Activated naive CD4-positive, alpha-beta T cell treated with anti-CD3 and anti-CD28 coated beads for 36 hours (primary cell): ENCODE data around the gene IER3. TPM values are rescaled to one million over a fixed set of nuclear protein-coding genes. Genes with fewer than 3 reads are reported as not detected.
"Not testable (repeated sequence)": the region's sequence is repeated elsewhere in the genome, so short reads cannot be mapped to it uniquely, and the experiment has no call there.

ENCODE experiments used
- CTCF ChIA-PET: fragments of 350-600 bp; sonication (Branson Sonifier 250); formaldehyde crosslinking; loops from one replicate; lab custom pipeline; 2021; ENCODE audit warnings: antibody characterized with exemption; lab: Charles Lee
- DNase-seq: peaks from one replicate; pipeline ENCODE4 v3.0.0-alpha.2; 2020
- H3K27ac Mint-ChIP-seq: one replicate; pipeline ENCODE4 v1.8.0; 2021; ENCODE audit warnings: mild to moderate bottlenecking, mixed read lengths
- H3K27me3 Mint-ChIP-seq: one replicate; pipeline ENCODE4 v1.8.0; 2021; ENCODE audit warnings: low read depth, mixed read lengths
- H3K36me3 Mint-ChIP-seq: one replicate; pipeline ENCODE4 v1.8.0; 2021; ENCODE audit warnings: low read depth, mixed read lengths
- H3K4me1 Mint-ChIP-seq: one replicate; pipeline ENCODE4 v1.8.0; 2021; ENCODE audit warnings: low read depth, mixed read lengths
- H3K4me3 Mint-ChIP-seq: one replicate; pipeline ENCODE4 v1.8.0; 2021; ENCODE audit warnings: mild to moderate bottlenecking, moderate library complexity, mixed read lengths
- H3K9me3 Mint-ChIP-seq: one replicate; pipeline ENCODE4 v1.8.0; 2021; ENCODE audit warnings: mixed read lengths
- intact Hi-C: fragments of 100-400 bp; cut with micrococcal nuclease; formaldehyde crosslinking; loops from one replicate; pipeline ENCODE4 v1.15.1; 2023
- total RNA-seq, 2 experiments: library from RNA; stranded (reverse); gene quantifications; one replicate each; pipeline ENCODE4 v1.2.3, GENCODE V29; 2021

Gene IER3
- total RNA-seq, 2 experiments from 2014 or later = 32.2 to 34.0 TPM

DNA sequence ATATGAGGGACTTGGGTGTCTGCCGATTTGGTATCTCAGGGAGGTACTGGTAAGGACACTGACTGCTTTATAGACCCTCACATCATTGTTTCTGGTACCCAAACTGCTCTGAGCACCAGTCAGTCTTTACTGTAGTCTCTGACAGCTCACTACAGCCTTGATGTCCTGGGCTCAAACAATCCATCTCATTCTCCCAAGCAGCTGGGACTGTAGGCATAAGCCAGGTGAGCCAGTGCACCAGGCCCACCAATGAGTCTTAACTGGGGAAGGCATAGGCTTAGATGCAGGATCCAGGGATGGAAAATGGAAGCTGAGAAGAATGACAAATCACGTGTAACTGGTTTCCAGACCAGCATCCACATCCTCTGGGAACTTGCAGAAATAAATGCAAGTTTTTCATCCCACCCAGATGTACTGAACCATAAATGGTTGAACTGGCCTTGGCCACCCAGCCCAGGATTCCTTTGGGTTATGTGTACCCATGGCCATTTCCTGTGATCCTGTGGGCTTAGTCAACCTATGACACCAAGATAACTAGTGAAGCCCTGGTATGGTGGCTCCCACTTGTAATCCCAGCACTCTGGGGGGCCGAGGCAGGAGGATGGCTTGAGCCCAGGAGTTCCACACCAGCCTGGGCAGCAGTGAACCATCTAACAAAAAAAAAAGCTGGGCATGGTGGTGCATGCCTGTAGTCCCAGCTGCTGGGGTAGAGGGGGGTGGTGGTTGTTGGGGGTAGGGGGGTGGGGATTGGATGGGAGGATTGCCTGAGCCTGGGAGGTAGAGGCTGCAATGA, 18.4 kb downstream of the IER3 start:
- peak; percentile 24 for DNase-seq
- Mint-ChIP-seq H3K4me3 (peak overlapping the region; percentile 15), H3K27ac (peak overlapping the region; percentile 46), H3K4me1 (peaks cover 47% of the 10 kb centered on the region), H3K27me3 (no peaks in the 10 kb centered on the region), H3K36me3 (peaks cover 69% of the 10 kb centered on the region), H3K9me3 (no peaks in the 10 kb centered on the region)
- intact Hi-C loops = no loop called here
- CTCF ChIA-PET = interaction anchor here (19.6 kb wide), 1 partner anchor 49 kb away, joined by 346 read pairs; the partner anchor contains the start of gene DHX16

DNA sequence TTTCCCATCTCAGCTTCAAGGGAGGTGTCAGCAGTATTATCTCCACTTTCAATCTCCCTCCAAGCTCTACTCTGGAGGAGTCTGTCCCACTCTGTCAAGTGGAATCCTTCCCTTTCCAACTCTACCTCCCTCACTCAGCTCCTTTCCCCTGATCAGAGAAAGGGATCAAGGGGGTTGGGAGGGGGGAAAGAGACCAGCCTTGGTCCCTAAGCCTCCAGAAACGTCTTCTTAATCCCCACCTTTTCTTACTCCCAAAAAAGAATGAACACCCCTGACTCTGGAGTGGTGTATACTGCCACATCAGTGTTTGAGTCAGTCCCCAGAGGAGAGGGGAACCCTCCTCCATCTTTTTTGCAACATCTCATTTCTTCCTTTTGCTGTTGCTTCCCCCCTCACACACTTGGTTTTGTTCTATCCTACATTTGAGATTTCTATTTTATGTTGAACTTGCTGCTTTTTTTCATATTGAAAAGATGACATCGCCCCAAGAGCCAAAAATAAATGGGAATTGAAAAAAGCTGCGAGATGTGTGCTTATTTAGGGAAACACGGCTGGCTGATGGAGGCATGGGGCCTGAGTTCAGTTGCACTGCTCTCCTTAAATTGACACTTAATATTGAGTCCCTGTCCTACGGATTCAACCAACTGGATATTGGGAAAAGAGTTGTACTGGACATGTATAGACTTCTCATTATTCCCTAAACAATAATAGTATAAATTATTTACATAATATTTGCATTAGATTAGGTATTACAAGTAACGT, 19.3 kb downstream of the IER3 start:
- no peak for DNase-seq
- CTCF ChIA-PET = interaction anchor here (0.6 to 19.6 kb wide), 3 partner anchors 48 to 242 kb away, joined by 3 to 346 read pairs (median 5); partner anchors contain the start of gene DHX16
- intact Hi-C loops = loop anchor here (5.0 kb wide), 1 partner anchor 513 kb away; the partner anchor contains the start of gene TRIM26
- H3K4me3 Mint-ChIP-seq = peak overlapping the region; percentile 41
- H3K27me3 Mint-ChIP-seq = no peaks in the 10 kb centered on the region
- peaks cover 69% of the 10 kb centered on the region for H3K36me3 Mint-ChIP-seq
- H3K27ac Mint-ChIP-seq = peak overlapping the region; percentile 85
- H3K4me1 Mint-ChIP-seq = peaks cover 38% of the 10 kb centered on the region
- no peaks in the 10 kb centered on the region for H3K9me3 Mint-ChIP-seq

DNA sequence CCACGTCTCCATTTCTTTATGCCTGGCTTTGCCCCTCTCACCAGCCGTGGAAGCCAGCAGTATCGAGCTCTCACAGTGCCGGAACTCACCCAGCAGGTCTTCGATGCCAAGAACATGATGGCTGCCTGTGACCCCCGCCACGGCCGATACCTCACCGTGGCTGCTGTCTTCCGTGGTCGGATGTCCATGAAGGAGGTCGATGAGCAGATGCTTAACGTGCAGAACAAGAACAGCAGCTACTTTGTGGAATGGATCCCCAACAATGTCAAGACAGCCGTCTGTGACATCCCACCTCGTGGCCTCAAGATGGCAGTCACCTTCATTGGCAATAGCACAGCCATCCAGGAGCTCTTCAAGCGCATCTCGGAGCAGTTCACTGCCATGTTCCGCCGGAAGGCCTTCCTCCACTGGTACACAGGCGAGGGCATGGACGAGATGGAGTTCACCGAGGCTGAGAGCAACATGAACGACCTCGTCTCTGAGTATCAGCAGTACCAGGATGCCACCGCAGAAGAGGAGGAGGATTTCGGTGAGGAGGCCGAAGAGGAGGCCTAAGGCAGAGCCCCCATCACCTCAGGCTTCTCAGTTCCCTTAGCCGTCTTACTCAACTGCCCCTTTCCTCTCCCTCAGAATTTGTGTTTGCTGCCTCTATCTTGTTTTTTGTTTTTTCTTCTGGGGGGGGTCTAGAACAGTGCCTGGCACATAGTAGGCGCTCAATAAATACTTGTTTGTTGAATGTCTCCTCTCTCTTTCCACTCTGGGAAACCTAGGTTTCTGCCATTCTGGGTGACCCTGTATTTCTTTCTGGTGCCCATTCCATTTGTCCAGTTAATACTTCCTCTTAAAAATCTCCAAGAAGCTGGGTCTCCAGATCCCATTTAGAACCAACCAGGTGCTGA, 20.3 kb downstream of the IER3 start:
- H3K27ac Mint-ChIP-seq = peak overlapping the region; percentile 85
- H3K4me1 Mint-ChIP-seq = peaks cover 41% of the 10 kb centered on the region
- CTCF ChIA-PET = interaction anchor here (0.9 to 19.6 kb wide), 5 partner anchors 7 to 241 kb away, joined by 3 to 346 read pairs (median 17); partner anchors contain the start of gene DHX16
- not testable (repeated sequence) for H3K27me3 Mint-ChIP-seq, DNase-seq, H3K9me3 Mint-ChIP-seq
- peak overlapping the region; percentile 98 for H3K4me3 Mint-ChIP-seq
- intact Hi-C loops = loop anchor here (5.0 kb wide), 1 partner anchor 512 kb away; the partner anchor contains the start of gene TRIM26
- peaks cover 62% of the 10 kb centered on the region for H3K36me3 Mint-ChIP-seq

- H3K9me3 Mint-ChIP-seq, H3K27me3 Mint-ChIP-seq, DNase-seq: not testable (repeated sequence)
- intact Hi-C loops = loop anchor here (5.0 kb wide), 1 partner anchor 511 kb away; the partner anchor contains the start of gene TRIM26
- Mint-ChIP-seq H3K36me3 (peaks cover 62% of the 10 kb centered on the region), H3K4me1 (peaks cover 48% of the 10 kb centered on the region), H3K4me3 (peak overlapping the region; percentile 98), H3K27ac (peak overlapping the region; percentile 85)
- CTCF ChIA-PET = interaction anchor here (0.6 to 19.6 kb wide), 8 partner anchors 8 to 364 kb away, joined by 3 to 346 read pairs (median 9); partner anchors contain the start of gene DHX16
Measured at GRCh38 chr6:30723159-30723842, 21.0 kb downstream of the IER3 start.

DNA sequence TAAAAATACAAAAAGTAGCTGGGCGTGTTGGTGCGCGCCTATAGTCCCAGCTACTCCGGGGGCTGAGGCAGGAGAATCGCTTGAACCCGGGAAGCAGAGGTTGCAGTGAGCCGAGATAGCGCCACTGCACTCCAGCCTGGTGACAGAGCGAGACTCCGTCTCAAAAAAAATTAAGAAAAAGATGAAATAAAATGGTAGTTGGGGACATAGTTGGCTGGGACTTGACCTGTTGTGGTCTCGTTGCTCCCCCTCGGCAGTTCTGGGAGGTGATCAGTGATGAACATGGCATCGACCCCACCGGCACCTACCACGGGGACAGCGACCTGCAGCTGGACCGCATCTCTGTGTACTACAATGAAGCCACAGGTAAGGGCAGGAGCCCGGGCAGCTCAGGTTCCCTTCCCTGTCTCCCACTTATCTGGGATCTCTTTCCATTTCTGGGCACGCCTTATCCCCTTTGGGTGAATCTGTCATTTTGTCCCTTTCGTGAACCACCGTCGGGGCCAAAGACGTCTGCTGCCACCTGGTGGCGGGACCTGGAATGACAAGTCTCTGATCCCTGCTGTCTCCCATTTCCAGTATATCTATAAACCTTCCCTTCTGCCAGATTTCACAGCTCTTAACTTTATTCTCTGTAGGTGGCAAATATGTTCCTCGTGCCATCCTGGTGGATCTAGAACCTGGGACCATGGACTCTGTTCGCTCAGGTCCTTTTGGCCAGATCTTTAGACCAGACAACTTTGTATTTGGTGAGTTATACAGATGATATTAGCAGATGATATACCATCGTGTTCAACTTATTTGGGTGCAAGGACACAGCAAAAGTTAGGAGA, 21.9 kb downstream of the IER3 start:
- no peaks in the 10 kb centered on the region for H3K9me3 Mint-ChIP-seq
- peaks cover 59% of the 10 kb centered on the region for H3K36me3 Mint-ChIP-seq
- intact Hi-C loops = loop anchor here (5.0 kb wide), 1 partner anchor 510 kb away; the partner anchor contains the start of gene TRIM26
- H3K4me3 Mint-ChIP-seq = peak overlapping the region; percentile 98
- CTCF ChIA-PET = interaction anchor here (0.6 to 19.6 kb wide), 17 partner anchors 8 to 365 kb away, joined by 3 to 346 read pairs (median 6); partner anchors contain the start of genes ABCF1, DHX16 and NRM
- no peaks in the 10 kb centered on the region for H3K27me3 Mint-ChIP-seq
- H3K4me1 Mint-ChIP-seq = peaks cover 46% of the 10 kb centered on the region
- peak; percentile 89 for DNase-seq
- H3K27ac Mint-ChIP-seq = peak overlapping the region; percentile 97

DNA sequence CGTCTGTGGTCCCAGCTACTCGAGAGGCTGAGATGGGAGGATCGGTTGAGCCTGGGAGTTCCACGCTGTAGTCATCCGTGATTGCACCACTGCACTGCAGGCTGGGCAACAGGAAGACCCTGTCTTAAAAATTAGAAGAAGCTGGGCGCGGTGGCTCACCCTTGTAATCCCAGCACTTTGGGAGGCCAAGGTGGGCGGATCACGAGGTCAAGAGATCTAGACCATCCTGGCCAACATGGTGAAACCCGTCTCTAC, 22.4 kb downstream of the IER3 start:
- peaks cover 60% of the 10 kb centered on the region for H3K36me3 Mint-ChIP-seq
- H3K9me3 Mint-ChIP-seq, H3K27me3 Mint-ChIP-seq, DNase-seq: not testable (repeated sequence)
- CTCF ChIA-PET = interaction anchor here (0.7 to 19.6 kb wide), 17 partner anchors 9 to 365 kb away, joined by 3 to 346 read pairs (median 6); partner anchors contain the start of genes ABCF1, DHX16 and NRM
- H3K27ac Mint-ChIP-seq = peak overlapping the region; percentile 97
- peak overlapping the region; percentile 98 for H3K4me3 Mint-ChIP-seq
- H3K4me1 Mint-ChIP-seq = peaks cover 46% of the 10 kb centered on the region
- intact Hi-C loops = loop anchor here (5.0 kb wide), 1 partner anchor 510 kb away; the partner anchor contains the start of gene TRIM26

GRCh38 chr6:30721198-30722024, 22.9 kb downstream of the IER3 start:
- DNase-seq = peak; percentile 92
- H3K4me3 Mint-ChIP-seq = peak overlapping the region; percentile 98
- no peaks in the 10 kb centered on the region for H3K9me3 Mint-ChIP-seq
- peaks cover 65% of the 10 kb centered on the region for H3K36me3 Mint-ChIP-seq
- H3K27ac Mint-ChIP-seq = peak overlapping the region; percentile 97
- CTCF ChIA-PET = interaction anchor here (0.6 to 19.6 kb wide), 14 partner anchors 9 to 366 kb away, joined by 3 to 346 read pairs (median 6); partner anchors contain the start of genes ABCF1 and DHX16
- no peaks in the 10 kb centered on the region for H3K27me3 Mint-ChIP-seq
- intact Hi-C loops = loop anchor here (1.0 to 5.0 kb wide), 6 partner anchors 13 to 509 kb away; partner anchors contain the start of genes ABCF1, C6orf136, GNL1 and TRIM26
- peaks cover 49% of the 10 kb centered on the region for H3K4me1 Mint-ChIP-seq

- Mint-ChIP-seq H3K27ac (peak overlapping the region; percentile 97), H3K4me1 (peaks cover 55% of the 10 kb centered on the region), H3K27me3 (no peaks in the 10 kb centered on the region), H3K36me3 (peaks cover 67% of the 10 kb centered on the region), H3K9me3 (no peaks in the 10 kb centered on the region), H3K4me3 (peak overlapping the region; percentile 98)
- intact Hi-C loops = loop anchor here (1.0 to 5.0 kb wide), 6 partner anchors 14 to 508 kb away; partner anchors contain the start of genes ABCF1, C6orf136, GNL1 and TRIM26
- CTCF ChIA-PET = interaction anchor here (0.6 to 19.6 kb wide), 8 partner anchors 10 to 109 kb away, joined by 3 to 346 read pairs (median 9); partner anchors contain the start of genes DHX16 and MRPS18B
- DNase-seq = peak; percentile 64
Measured at GRCh38 chr6:30720738-30721197, 23.6 kb downstream of the IER3 start.
